ENCODE data around the gene GAS2L1.
"Not testable (repeated sequence)": the region's sequence is repeated elsewhere in the genome, so short reads cannot be mapped to it uniquely, and the experiment has no call there.

The GAS2L1 gene

DNA sequence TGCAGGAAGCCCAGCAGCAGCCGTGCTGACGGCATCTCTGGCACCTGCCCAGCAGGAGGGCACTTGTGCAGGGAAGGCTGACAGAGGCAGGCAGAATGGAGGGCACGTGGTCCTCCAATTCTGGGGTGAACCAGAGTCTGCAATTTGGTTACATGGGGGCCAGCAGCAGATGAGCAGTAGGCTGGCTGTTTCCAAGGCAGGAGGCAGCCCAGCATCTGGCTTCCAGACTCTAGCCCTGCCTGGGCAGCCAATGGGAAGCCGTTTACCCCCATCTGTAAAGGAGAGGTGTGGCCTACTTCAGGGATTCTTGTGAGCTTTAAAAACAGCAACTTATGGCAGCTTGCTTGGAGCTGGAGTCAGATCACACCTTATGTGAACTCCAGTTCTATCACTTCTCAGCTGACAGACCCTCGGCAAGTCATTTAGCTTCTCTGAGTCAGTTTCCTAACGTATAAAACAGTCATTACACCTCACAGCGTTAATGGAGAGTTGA, 36.9 kb downstream of the GAS2L1 start:
- no peak for DNase-seq

DNA sequence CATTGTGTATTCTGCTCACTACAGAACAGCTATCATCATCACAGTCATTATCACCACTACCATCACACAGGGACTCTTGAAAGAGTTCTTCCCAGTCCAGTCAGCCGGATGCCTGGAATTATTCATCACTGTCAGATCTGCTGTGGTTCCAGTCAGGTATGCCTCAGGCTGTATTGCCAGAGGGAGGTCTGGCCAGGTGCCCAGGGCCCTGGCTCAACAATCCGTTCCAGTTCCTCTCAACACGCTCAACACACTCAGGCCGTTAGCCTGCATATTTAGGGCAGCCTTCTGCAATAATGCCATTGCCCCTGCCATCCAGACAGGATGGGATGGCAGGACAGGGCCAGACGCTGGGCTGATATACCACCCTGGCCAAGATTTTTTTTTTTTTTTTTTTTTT, 37.7 kb downstream of the GAS2L1 start:
- no peak for DNase-seq

DNA sequence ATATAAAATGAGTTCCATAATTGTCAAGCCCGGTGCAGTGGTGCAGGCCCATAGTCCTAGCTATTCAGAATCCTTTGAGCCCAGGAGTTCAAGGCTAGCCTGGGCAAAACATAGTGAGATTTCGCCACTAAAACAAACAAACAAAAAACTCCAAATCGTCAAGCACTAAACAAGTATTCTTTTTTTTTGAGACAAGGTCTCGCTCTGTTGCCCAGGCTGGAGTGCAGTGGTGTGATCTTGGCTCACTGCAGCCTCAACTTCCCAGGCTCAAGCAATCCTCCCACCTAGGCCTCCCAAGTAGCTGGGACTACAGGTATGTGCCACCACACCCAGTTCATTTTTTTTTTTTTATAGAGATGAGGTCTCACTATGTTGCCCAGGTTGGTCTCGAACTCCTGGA, 38.4 kb downstream of the GAS2L1 start:
- not testable (repeated sequence) for DNase-seq

DNA sequence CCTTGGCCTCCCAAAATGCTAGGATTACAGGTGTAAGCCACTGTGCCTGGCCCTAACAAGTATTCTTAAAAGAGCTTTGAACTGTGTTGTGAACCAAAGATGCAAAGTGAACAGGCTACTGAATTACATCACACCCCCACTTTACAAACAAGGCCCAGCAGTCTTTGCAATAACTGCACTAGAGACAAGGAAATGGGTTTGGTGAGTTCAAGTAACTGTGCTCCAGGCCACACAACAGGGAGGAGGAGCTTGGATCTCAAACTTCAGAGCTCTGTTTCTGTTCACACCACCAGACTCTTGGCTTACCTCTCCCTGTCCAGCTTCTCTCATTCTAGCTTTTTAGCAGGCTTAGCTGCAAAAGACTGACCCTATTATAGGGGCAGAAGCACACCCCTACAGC, 39.5 kb downstream of the GAS2L1 start:
- no peak for DNase-seq

DNA sequence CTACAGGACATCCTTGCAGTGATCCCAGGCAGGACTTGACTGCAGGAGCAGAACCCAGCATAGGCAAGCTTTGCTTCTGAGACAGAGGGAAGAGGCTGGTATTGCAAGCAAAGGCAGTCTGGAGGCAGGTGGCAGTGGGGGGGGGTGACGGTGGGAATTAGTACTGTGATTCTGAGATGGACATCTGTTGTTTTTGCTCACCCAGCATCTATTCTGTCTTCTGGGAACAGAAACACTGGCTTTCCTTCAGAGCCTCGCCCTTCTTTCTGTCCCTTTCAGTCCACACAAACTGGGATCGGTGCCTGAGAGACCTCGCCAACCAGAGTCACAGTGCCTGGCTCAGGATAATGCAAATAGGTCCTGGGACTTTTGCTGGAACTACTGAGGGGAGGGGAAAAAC, 40.2 kb downstream of the GAS2L1 start:
- DNase-seq: no peak

DNA sequence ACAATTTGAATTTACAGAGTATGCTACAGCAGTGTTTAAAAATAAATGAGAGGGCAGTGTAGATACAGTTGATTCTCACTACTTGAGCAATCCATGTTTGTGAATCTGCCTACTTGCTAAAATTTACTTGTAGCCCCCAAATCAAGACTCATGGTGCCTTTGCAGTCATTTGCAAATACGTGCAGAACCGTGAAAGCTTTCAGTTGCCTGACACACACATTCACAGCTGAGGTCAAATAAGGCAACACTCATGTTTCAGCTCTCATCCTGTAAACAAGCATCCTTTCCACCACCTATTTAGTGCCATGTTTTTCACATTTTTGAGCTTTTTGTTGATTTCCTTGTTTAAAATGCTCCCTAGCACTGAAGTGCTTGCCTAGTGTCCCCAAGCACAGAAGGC, 41.6 kb downstream of the GAS2L1 start:
- no peak for DNase-seq

DNA sequence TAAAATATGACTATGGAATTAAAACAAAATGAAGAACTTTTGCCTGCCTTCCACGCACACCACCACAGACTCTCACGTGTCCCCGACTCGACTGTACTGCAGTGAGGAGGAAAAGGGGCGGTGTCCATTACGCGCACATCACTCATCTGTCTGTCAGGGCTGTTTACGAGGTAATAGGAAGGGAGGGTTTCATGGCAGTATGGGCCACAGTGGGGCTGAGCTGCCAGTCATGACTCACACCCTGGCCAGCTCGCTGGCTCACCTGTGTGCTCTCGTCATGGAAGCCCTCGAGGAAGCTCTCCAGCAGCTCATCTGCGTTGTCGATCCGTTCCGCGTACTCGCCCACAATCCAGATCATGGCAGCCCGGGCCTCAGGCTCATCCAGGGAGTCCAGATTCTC, 42.5 kb downstream of the GAS2L1 start:
- no peak for DNase-seq

DNA sequence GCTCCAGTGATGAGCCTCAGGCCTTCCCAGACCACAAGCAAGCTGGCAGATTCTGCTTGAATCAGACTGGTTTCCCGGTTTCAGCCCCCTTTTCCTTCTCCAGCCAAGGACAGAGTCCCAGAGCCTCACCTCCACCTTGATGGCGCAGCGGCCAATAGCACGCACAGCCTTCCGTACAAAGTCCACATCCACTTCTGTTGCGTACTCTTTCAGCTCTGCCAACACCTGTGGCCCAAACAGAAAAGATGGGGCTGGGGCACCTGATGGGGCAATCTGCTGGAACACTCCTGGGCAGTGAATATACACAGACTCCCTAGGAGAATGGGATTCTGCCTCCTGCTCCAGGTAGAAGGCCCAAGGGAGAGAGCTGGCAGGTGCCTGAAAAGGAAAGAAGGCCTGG, 44.6 kb downstream of the GAS2L1 start:
- no peak for DNase-seq

DNA sequence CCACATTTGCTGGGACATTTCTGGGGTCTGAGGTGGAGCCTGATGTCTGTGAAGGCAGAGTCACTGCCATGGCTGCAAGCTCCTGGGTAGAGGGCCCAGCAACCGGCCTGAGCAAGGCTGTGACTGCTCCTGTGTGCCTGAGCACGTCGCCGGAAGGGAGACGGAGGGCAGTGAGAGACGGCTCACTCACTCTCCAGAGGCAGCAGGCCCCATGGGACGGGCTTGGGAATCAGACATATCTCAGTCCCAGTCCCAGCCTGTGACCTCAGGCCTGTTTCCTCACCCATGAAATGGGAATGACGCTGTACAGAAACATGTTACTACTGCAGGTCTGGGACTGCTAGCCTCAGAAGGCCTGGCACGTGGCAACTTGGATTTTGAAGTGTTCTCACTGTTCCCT, 45.4 kb downstream of the GAS2L1 start:
- no peak for DNase-seq

DNA sequence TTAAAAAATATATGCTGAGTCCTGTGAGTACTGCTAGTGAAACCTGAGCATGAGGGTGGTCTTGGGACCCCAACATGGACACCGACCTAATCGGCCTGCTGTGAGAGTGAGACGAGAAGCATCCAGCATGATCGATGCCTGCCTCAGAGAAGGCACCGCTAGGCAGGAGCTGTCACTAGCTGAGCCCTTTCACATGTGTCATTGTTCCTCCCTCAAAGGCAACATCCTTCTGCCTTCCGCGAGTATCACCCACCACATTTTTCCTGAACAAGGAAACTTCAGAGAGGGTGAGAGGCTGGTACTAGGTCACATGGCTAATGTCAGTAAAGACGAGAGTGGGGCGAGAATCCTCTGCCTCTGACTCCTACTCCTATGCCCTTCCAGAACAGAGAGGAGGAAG, 46.3 kb downstream of the GAS2L1 start:
- no peak for DNase-seq

DNA sequence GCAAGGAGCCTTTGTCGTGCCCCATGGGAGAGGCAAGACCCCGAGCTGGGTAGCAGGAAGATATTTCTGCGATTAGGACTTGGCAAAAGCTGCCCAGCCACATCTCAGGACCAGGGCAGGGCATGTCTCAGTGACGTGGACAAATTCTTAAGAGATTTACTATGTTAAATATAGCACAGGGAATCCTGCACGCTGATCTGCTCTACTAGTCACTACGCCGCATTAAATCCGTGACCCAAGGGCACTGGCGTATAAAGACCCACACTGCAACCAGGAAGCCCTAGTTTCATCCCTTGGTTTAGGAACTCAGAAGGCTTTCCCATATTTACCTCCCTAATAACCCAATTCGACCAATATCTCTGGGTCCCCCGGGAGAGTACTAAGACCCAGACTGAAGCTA, 46.8 kb downstream of the GAS2L1 start:
- no peak for DNase-seq

DNA sequence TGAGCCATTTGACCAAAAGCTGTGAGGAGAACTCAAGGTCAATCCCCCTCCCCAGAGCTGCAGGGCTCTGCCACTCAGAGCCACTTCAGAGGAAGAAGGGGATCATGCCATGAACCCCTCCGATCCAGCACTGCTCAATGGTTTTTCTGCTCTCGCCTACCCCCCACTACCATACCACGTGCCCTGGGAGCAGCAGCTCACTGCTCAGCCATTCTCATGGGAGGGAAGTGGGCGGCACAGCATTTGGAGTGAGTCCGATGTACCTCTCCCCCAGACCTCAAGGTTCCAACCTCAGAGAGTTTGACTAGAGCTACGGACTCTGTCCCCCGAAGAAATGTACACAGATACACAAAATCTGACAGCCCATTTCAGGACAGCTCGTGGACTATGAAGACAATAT, 47.4 kb downstream of the GAS2L1 start:
- no peak for DNase-seq

DNA sequence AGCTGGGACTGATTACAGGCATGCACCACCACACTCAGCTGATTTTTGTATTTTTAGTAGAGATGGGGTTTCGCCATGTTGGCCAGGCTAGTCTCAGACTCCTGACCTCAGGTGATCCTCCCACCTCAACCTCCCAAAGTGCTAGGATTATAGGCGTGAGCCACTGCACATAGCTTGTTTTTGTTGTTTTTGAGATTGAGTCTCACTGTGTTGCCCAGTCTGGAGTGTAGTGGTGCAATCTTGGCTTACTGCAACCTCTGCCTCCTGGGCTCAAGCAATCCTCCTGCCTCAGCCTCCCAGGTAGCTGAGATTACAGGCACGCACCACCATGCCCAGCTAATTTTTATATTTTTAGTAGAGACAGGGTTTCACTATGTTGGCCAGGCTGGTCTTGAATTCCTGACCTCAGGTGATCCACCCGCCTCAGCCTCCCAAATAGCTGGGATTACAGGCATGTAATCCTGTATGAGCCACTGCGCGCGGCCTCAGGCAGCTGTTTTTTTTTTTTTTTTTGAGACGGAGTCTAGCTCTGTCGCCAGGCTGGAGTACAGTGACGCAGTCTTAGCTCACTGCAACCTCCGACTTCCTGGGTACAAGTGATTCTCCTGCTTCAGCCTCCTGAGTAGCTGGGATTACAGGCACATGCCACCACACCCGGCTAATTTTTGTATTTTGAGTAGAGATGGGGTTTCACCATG, 50.9 kb downstream of the GAS2L1 start:
- DNase-seq: not testable (repeated sequence)

DNA sequence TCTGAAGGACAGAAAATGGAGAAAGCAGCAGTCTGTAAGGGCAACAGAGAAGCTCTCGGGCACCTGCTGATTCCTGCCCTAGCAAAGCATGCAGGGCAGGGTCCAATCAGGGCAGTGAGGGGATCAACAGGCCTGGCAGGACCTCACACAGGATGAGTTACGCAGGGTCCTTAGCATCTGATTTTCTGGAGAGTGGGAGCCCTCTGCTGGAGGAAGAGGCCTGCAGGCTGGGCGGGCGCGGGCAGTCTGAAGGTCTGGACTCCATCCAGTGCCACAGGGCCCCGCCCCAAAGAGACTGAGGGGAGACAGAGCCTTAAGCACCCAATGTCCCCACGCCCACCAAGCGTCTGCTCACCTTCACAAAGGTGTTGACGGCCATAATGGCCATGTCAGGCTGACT, 53.0 kb downstream of the GAS2L1 start:
- no peak for DNase-seq

Measured in cortex of kidney (tissue), 1 donor.